HCT116 (cell line): ENCODE measurements around the gene RPL7L1. TPM values are rescaled to one million over a fixed set of nuclear protein-coding genes. Genes with fewer than 3 reads are reported as not detected.
"Not testable (repeated sequence)": the region's sequence is repeated elsewhere in the genome, so short reads cannot be mapped to it uniquely, and the experiment has no call there.

ENCODE experiments used
- ATAC-seq: fragments of 200-7000 bp; cut with Tn5 transposase; 2 replicates; pipeline ENCODE4 v1.9.1; 2020; ENCODE audit warnings: mild to moderate bottlenecking, moderate library complexity
- BruUV-seq: library from RNA; stranded (reverse); fragments of 400-500 nt; replicated peaks from 2 replicates; lab custom pipeline; 2021; lab: Mats Ljungman, UMichigan
- CTCF ChIA-PET: fragments of 300-600 bp; sonication (Branson Sonifier 250); formaldehyde crosslinking; loops from one replicate; lab custom pipeline; 2021; ENCODE audit warnings: antibody characterized with exemption; lab: Charles Lee
- POLR2A ChIA-PET: fragments of 300-600, 350-600 bp; sonication (Branson Sonifier 250); formaldehyde crosslinking; loops from one replicate; lab custom pipeline; 2021; ENCODE audit warnings: antibody characterized with exemption; lab: Charles Lee
- RAD21 ChIA-PET, 2 experiments: fragments of 300-600 bp; sonication (Branson Sonifier 250); formaldehyde crosslinking; loops; one replicate each; lab custom pipeline; 2023; ENCODE audit warnings: low total read pairs in 2 of 2; ENCODE audit not compliant: uncharacterized antibody in 2 of 2, unreplicated experiment in 2 of 2, low non-redundant PET in 1 of 2; lab: Charles Lee
- DNase-seq: peaks from one replicate; pipeline ENCODE4 v3.0.0-alpha.2; 2010; ENCODE audit warnings: low read depth, low spot score
- H2AFZ ChIP-seq: fragments of 200-600 bp; shearing (Covaris generic), sonication (generic); 2 replicates; pipeline ENCODE4 v1.6.1; 2017; ENCODE audit warnings: low read depth, mixed run types, mixed read lengths, antibody characterized with exemption, low read length; ENCODE audit not compliant: poor library complexity, severe bottlenecking
- H3K27ac ChIP-seq: 2 replicates; pipeline ENCODE4 v1.5.1; 2012; ENCODE audit warnings: low read depth, low read length
- H3K27me3 ChIP-seq: fragments of 200-600 bp; sonication (generic); 2 replicates; pipeline ENCODE4 v1.6.1; 2016; ENCODE audit warnings: mixed run types, low read length, mixed read lengths; ENCODE audit not compliant: insufficient read depth
- H3K36me3 ChIP-seq, 2 experiments: fragments of 200-500 bp in 1 of 2; fragments of 200-600 bp in 1 of 2; sonication (Bioruptor generic) in 1 of 2; sonication (generic) in 1 of 2; 2 replicates each; pipeline versions ENCODE4 v1.5.1 to v1.6.1; 2014 to 2016; ENCODE audit warnings: low read length in 2 of 2, inconsistent platforms in 1 of 2, mixed read lengths in 1 of 2, mixed run types in 1 of 2; ENCODE audit not compliant: insufficient read depth in 2 of 2, control insufficient read depth in 1 of 2
- H3K4me1 ChIP-seq, 2 experiments: fragments of 200-600 bp in 1 of 2; sonication (generic) in 1 of 2; 2 replicates each; pipeline versions ENCODE4 v1.5.1 to v1.6.1; 2012 to 2017; ENCODE audit warnings: low read length in 2 of 2, inconsistent platforms in 1 of 2, mild to moderate bottlenecking in 1 of 2, mixed read lengths in 1 of 2, mixed run types in 1 of 2, moderate library complexity in 1 of 2; ENCODE audit not compliant: insufficient read depth in 2 of 2, control insufficient read depth in 1 of 2
- H3K4me2 ChIP-seq: fragments of 200-600 bp; sonication (generic); 2 replicates; pipeline ENCODE4 v1.6.1; 2017; ENCODE audit warnings: mixed run types, low read length, mixed read lengths
- H3K4me3 ChIP-seq, 2 experiments: fragments of 200-600 bp in 1 of 2; sonication (generic) in 1 of 2; replicated peaks in 1 of 2; 2 replicates each; pipeline ENCODE4 v1.5.1; 2011 to 2016; ENCODE audit warnings: low read length in 2 of 2, control low read depth in 1 of 2, low read depth in 1 of 2, mild to moderate bottlenecking in 1 of 2, mixed read lengths in 1 of 2, mixed run types in 1 of 2
- H3K79me2 ChIP-seq: fragments of 200-600 bp; sonication (generic); 2 replicates; pipeline ENCODE4 v1.6.1; 2017; ENCODE audit warnings: mild to moderate bottlenecking, mixed run types, low read length, moderate library complexity, mixed read lengths; ENCODE audit not compliant: insufficient read depth
- H3K9ac ChIP-seq: fragments of 200-600 bp; sonication (generic); 2 replicates; pipeline ENCODE4 v1.6.1; 2016; ENCODE audit warnings: low read length, mixed read lengths
- H3K9me2 ChIP-seq: fragments of 200-600 bp; sonication (generic), shearing (Covaris generic); 2 replicates; pipeline ENCODE4 v1.6.1; 2017; ENCODE audit warnings: mixed run types, mild to moderate bottlenecking, moderate library complexity; ENCODE audit not compliant: insufficient read depth
- H3K9me3 ChIP-seq, 2 experiments: fragments of 200-500 bp in 1 of 2; fragments of 200-600 bp in 1 of 2; sonication (Bioruptor generic) in 1 of 2; sonication (generic) in 1 of 2; 2 replicates each; pipeline ENCODE4 v1.6.1; 2014 to 2017; ENCODE audit warnings: low read length in 2 of 2, mixed read lengths in 2 of 2, inconsistent platforms in 1 of 2, low read depth in 1 of 2, mild to moderate bottlenecking in 1 of 2, mixed run types in 1 of 2, moderate library complexity in 1 of 2; ENCODE audit not compliant: control insufficient read depth in 1 of 2, insufficient read depth in 1 of 2
- H4K20me1 ChIP-seq: fragments of 200-600 bp; sonication (generic), shearing (Covaris generic); 2 replicates; pipeline ENCODE4 v1.6.1; 2017; ENCODE audit warnings: mixed run types, mild to moderate bottlenecking, moderate library complexity; ENCODE audit not compliant: insufficient read depth
- ATF3 ChIP-seq: IDR thresholded peaks from 2 replicates; pipeline ENCODE4 v1.6.1; 2012
- CBX3 ChIP-seq: IDR thresholded peaks from 2 replicates; pipeline ENCODE4 v1.6.1; 2012; ENCODE audit warnings: low read depth
- CEBPB ChIP-seq: IDR thresholded peaks from 2 replicates; pipeline ENCODE4 v1.6.1; 2012; ENCODE audit warnings: low read depth
- ELF1 ChIP-seq: IDR thresholded peaks from 2 replicates; pipeline ENCODE4 v1.6.1; 2012; ENCODE audit warnings: low read depth, borderline replicate concordance
- EZH2 ChIP-seq: fragments of 200-600 bp; sonication (generic); IDR thresholded peaks from 2 replicates; pipeline ENCODE4 v1.6.1; 2017; ENCODE audit warnings: antibody characterized with exemption, mixed run types
- EZH2phosphoT487 ChIP-seq: fragments of 200-600 bp; IDR thresholded peaks from 2 replicates; pipeline ENCODE4 v1.6.1; 2018; ENCODE audit warnings: antibody characterized with exemption, borderline replicate concordance
- JUND ChIP-seq: IDR thresholded peaks from 2 replicates; pipeline ENCODE4 v1.6.1; 2012
- MAX ChIP-seq: IDR thresholded peaks from 2 replicates; pipeline ENCODE4 v1.6.1; 2012
- POLR2A ChIP-seq: IDR thresholded peaks from 2 replicates; pipeline ENCODE4 v1.7.0; 2011; ENCODE audit warnings: borderline replicate concordance; ENCODE audit not compliant: insufficient read depth, insufficient read length; ENCODE audit errors: extremely low read depth
- REST ChIP-seq: IDR thresholded peaks from 2 replicates; pipeline ENCODE4 v1.6.1; 2012; ENCODE audit warnings: low read depth
- SP1 ChIP-seq: IDR thresholded peaks from 2 replicates; pipeline ENCODE4 v1.6.1; 2012; ENCODE audit warnings: low read depth
- SRF ChIP-seq: IDR thresholded peaks from 2 replicates; pipeline ENCODE4 v1.6.1; 2012; ENCODE audit warnings: low read depth
- YY1 ChIP-seq: IDR thresholded peaks from 2 replicates; pipeline ENCODE4 v1.6.1; 2011; ENCODE audit warnings: low read length, low read depth, moderate library complexity, mild to moderate bottlenecking; ENCODE audit not compliant: insufficient replicate concordance; ENCODE audit errors: extremely low read depth
- ZFX ChIP-seq: fragments of 450-650 bp; IDR thresholded peaks from 2 replicates; pipeline ENCODE4 v1.6.1; 2017
- intact Hi-C: fragments of 100-400 bp; cut with micrococcal nuclease; formaldehyde crosslinking; loops from 2 replicates; pipeline ENCODE4 v1.10.0; 2022
- total RNA-seq: library from RNA; stranded (reverse); gene quantifications from one replicate; pipeline ENCODE4 v1.2.1, GENCODE V29; 2021; ENCODE audit not compliant: unreplicated experiment

Gene RPL7L1
- total RNA-seq, 1 experiment from 2014 or later, result 125 TPM

GRCh38 chr6:42885702-42886101 lies 6.3 kb downstream of the RPL7L1 start:
- ATAC-seq (no peak), DNase-seq (no peak)
- intact Hi-C loops, result no loop called here
- peaks cover 31 to 44% of the 10 kb centered on the region in 2 experiments for H3K36me3 ChIP-seq
- H2AFZ ChIP-seq, result no peak overlapping the region
- ChIA-PET CTCF (no interaction called here), RAD21 (no interaction called here), POLR2A (no interaction called here)
- no peak overlapping the region for H3K4me2 ChIP-seq
- no TSS peak for BruUV-seq
- peaks cover 0 to 15% of the 10 kb centered on the region in 2 experiments; a peak in 2 of 4 replicates for H3K4me1 ChIP-seq
- H3K4me3 ChIP-seq, result no peak overlapping the region
- TF ChIP-seq SP1 (no peak), YY1 (no peak), EZH2phosphoT487 (no peak), POLR2A (no peak), EZH2 (no peak), SRF (no peak), CBX3 (no peak), ATF3 (no peak), JUND (no peak), REST (no peak), CEBPB (no peak), ZFX (no peak), MAX (no peak), ELF1 (no peak)
- H3K27ac ChIP-seq, result no peak overlapping the region
- peaks cover 54% of the 10 kb centered on the region for H3K79me2 ChIP-seq
- peaks cover 2% of the 10 kb centered on the region for H4K20me1 ChIP-seq
- H3K9me3 ChIP-seq, result no peaks in the 10 kb centered on the region
- H3K9me2 ChIP-seq, result no peaks in the 10 kb centered on the region
- no peak overlapping the region for H3K9ac ChIP-seq
- no peaks in the 10 kb centered on the region for H3K27me3 ChIP-seq

GRCh38 chr6:42888201-42888600 lies 8.8 kb downstream of the RPL7L1 start:
- POLR2A ChIA-PET, H3K4me2 ChIP-seq, H2AFZ ChIP-seq, intact Hi-C loops, H3K4me3 ChIP-seq, H3K27me3 ChIP-seq, DNase-seq, H3K9me2 ChIP-seq, ATAC-seq, H3K9ac ChIP-seq, RAD21 ChIA-PET, H3K9me3 ChIP-seq, CTCF ChIA-PET, BruUV-seq, H3K27ac ChIP-seq, H4K20me1 ChIP-seq: not testable (repeated sequence)
- peaks cover 26 to 27% of the 10 kb centered on the region in 2 experiments for H3K36me3 ChIP-seq
- peaks cover 29% of the 10 kb centered on the region for H3K79me2 ChIP-seq
- peaks cover 3 to 18% of the 10 kb centered on the region in 2 experiments; a peak in 3 of 4 replicates for H3K4me1 ChIP-seq
